ENCODE measurements around the gene CHMP3. TPM values are rescaled to one million over a fixed set of nuclear protein-coding genes. Genes with fewer than 3 reads are reported as not detected.

Gene CHMP3
- total and polyA plus RNA-seq, 2 of the 8 experiments (the other 6 are each of a cell fraction or from before 2014, with no cell fraction given), result 11.7 to 21.9 TPM

- Histone ChIP-seq H4K91ac (replicated peaks; ENCODE audit: insufficient read length, low read length) (no peak overlapping the region), H3K79me1 (ENCODE audit: low read depth, low read length) (no peaks in the 10 kb centered on the region), H2BK5ac (ENCODE audit: low read depth, low read length) (no peak overlapping the region), H3K27ac (ENCODE audit: low read depth, low read length) (no peak overlapping the region), H3K4me1 (replicated peaks in 1 of 4; ENCODE audit: control insufficient read depth in 3 of 4, insufficient read depth in 4 of 4, low read length in 3 of 4) (no peaks in the 10 kb centered on the region), H3K9ac (replicated peaks in 1 of 4; ENCODE audit: extremely low read depth in 1 of 4, low read depth in 3 of 4, low read length in 3 of 4) (no peak overlapping the region), H2BK15ac (ENCODE audit: low read length) (no peak overlapping the region), H2AK5ac (ENCODE audit: low read depth, low read length) (no peak overlapping the region), H3K23me2 (ENCODE audit: low read depth, low read length) (no peaks in the 10 kb centered on the region; the same call in 1 of the 2 replicates), H2BK120ac (replicated peaks; ENCODE audit: low read depth, low read length) (no peak overlapping the region), H2BK12ac (ENCODE audit: low read depth, low read length) (no peak overlapping the region), H3K56ac (replicated peaks; ENCODE audit: insufficient read length, low read depth, low read length) (no peak overlapping the region), H3K27me3 (replicated peaks in 1 of 4; ENCODE audit: control insufficient read depth in 3 of 4, extremely low read depth in 1 of 4, insufficient read depth in 3 of 4, low read length in 3 of 4) (peaks cover 0 to 1% (median 0%) of the 10 kb centered on the region in 4 experiments; a peak in 1 of 7 replicates), H4K5ac (ENCODE audit: insufficient read length, low read depth, low read length) (no peak overlapping the region), H3K18ac (ENCODE audit: extremely low read depth, low read length) (no peak overlapping the region), H3K36me3 (ENCODE audit: control insufficient read depth in 2 of 4, insufficient read depth in 4 of 4, low read length in 3 of 4) (peaks cover 13 to 53% (median 42%) of the 10 kb centered on the region in 4 experiments; a peak in 7 of 8 replicates), H2BK20ac (ENCODE audit: low read length) (no peak overlapping the region), H4K8ac (ENCODE audit: extremely low read depth, insufficient read depth, low read length) (no peak overlapping the region), H2AFZ (ENCODE audit: low read length) (no peak overlapping the region), H3K79me2 (ENCODE audit: control insufficient read depth in 1 of 2, insufficient read depth in 2 of 2, low read length in 2 of 2) (no peaks in the 10 kb centered on the region), H3K4ac (replicated peaks; ENCODE audit: insufficient read length, low read depth, low read length) (no peak overlapping the region), H3K14ac (ENCODE audit: insufficient read length) (no peak overlapping the region), H3K4me3 (ENCODE audit: extremely low read depth in 1 of 4, insufficient read depth in 2 of 4, low read depth in 3 of 4, low read length in 4 of 4) (no peak overlapping the region), H3K9me3 (ENCODE audit: insufficient read depth in 2 of 2, low read depth in 1 of 2, low read length in 1 of 2) (no peaks in the 10 kb centered on the region), H4K20me1 (replicated peaks in 1 of 2; ENCODE audit: control insufficient read depth in 1 of 2, insufficient read depth in 2 of 2, low read length in 2 of 2) (peaks cover 3% of the 10 kb centered on the region in 2 experiments), H3K4me2 (ENCODE audit: insufficient read depth in 1 of 2, low read depth in 2 of 2, low read length in 2 of 2) (no peak overlapping the region), H3K23ac (ENCODE audit: insufficient read length) (no peak overlapping the region)
- ChIA-PET CTCF (ENCODE audit: partially characterized antibody) (interaction anchor here (0.6 to 3.0 kb wide), 6 partner anchors 9 to 95 kb away, joined by 3 to 9 read pairs (median 3); no protein-coding TSS in a partner anchor), POLR2A (ENCODE audit: partially characterized antibody) (interaction anchor here (1.2 kb wide), 1 partner anchor 14 kb away, joined by 4 read pairs; no protein-coding TSS in a partner anchor)
- DNase-seq (ENCODE audit: low read depth in 1 of 2, low spot score in 2 of 2), result no peak
- FAIRE-seq, result no peak
- WGBS, 2 experiments (ENCODE audit: extremely low coverage in 1 of 2, insufficient coverage in 1 of 2, insufficient read length in 1 of 2, insufficient replicate concordance in 2 of 2, low coverage in 1 of 2, low lambda C conversion rate in 2 of 2, missing lambda C conversion rate in 1 of 2), result 94% methylated on average over 7 of the region's 7 CpGs; no CpG with 5 or more reads in 1 of the 2 experiments
- no peak for TF ChIP-seq POLR2AphosphoS5 (IDR thresholded peaks at IDR 0.05; ENCODE audit: low read depth, low read length)
- TF ChIP-seq TCF12 (IDR thresholded peaks at IDR 0.05; ENCODE audit: low read depth, low read length), result no peak
- TF ChIP-seq TBP (IDR thresholded peaks at IDR 0.05; ENCODE audit: low read depth, low read length), result no peak
- TF ChIP-seq KDM1A (IDR thresholded peaks at IDR 0.05; ENCODE audit: borderline replicate concordance, low read length), result no peak
- no peak for TF ChIP-seq CHD2 (IDR thresholded peaks at IDR 0.05; ENCODE audit: low read length)
- no peak for TF ChIP-seq SIRT6 (IDR thresholded peaks at IDR 0.05; ENCODE audit: low read length)
- no peak for TF ChIP-seq EGR1 (IDR thresholded peaks at IDR 0.05; ENCODE audit: borderline replicate concordance, low read depth, low read length)
- TF ChIP-seq RBBP5 (IDR thresholded peaks at IDR 0.05; ENCODE audit: borderline replicate concordance, low read depth, low read length), result no peak
- no peak for TF ChIP-seq CBX5 (IDR thresholded peaks at IDR 0.05; ENCODE audit: low read depth, low read length)
- no peak for TF ChIP-seq YY1 (IDR thresholded peaks at IDR 0.05; ENCODE audit: low read depth, low read length)
- TF ChIP-seq RXRA (IDR thresholded peaks at IDR 0.05; ENCODE audit: insufficient read depth, low read depth, low read length), result no peak
- no peak for TF ChIP-seq KDM5A (IDR thresholded peaks at IDR 0.05; ENCODE audit: low read length)
Measured at GRCh38 chr2:86468162-86469033, 94.8 kb downstream of the CHMP3 start.

Data from H1 (cell line).